Heart right ventricle (tissue), 16 donors: ENCODE data around the gene CTAGE9. TPM values are rescaled to one million over a fixed set of nuclear protein-coding genes. Genes with fewer than 3 reads are reported as not detected.

ENCODE experiments used
- ATAC-seq, 8 donors: fragments of 200-7000 bp; cut with Tn5 transposase; one replicate each; pipeline ENCODE4 v1.9.1; 2020; ENCODE audit warnings: mild to moderate bottlenecking in 8 of 8, moderate library complexity in 8 of 8, moderate number of reproducible peaks in 1 of 8
- DNase-seq, 2 donors: peaks; one replicate each; pipeline ENCODE4 v3.0.0-alpha.2; 2020
- H3K27ac ChIP-seq, 10 donors: fragments of 200-600 bp; sonication (generic) in 2 of 10; one replicate each; pipeline versions ENCODE4 v1.5.0 to v1.8.0; 2020 to 2022; ENCODE audit warnings: mild to moderate bottlenecking in 3 of 10
- H3K27me3 ChIP-seq, 7 donors: fragments of 200-600 bp; one replicate each; pipeline ENCODE4 v1.8.0; 2021 to 2022; ENCODE audit warnings: mild to moderate bottlenecking in 2 of 7
- H3K36me3 ChIP-seq, 9 donors: fragments of 200-600 bp; sonication (generic) in 1 of 9; one replicate each; pipeline versions ENCODE4 v1.5.0 to v1.8.0; 2020 to 2022; ENCODE audit warnings: mild to moderate bottlenecking in 2 of 9
- H3K4me1 ChIP-seq, 9 donors: fragments of 200-600 bp; sonication (generic) in 1 of 9; one replicate each; pipeline versions ENCODE4 v1.5.0 to v1.8.0; 2020 to 2022; ENCODE audit warnings: mild to moderate bottlenecking in 4 of 9
- H3K4me3 ChIP-seq, 10 donors: fragments of 200-600 bp; sonication (generic) in 2 of 10; one replicate each; pipeline versions ENCODE4 v1.5.0 to v1.8.0; 2020 to 2022; ENCODE audit warnings: mild to moderate bottlenecking in 7 of 10, moderate library complexity in 2 of 10
- H3K9me3 ChIP-seq, 11 donors: fragments of 200-600 bp in 10 of 11; sonication (generic) in 2 of 11; one replicate each; pipeline versions ENCODE4 v1.5.0 to v1.8.0; 2013 to 2022; ENCODE audit warnings: mild to moderate bottlenecking in 2 of 11, control low read depth in 1 of 11, moderate library complexity in 1 of 11
- WGBS, 2 donors: extraction: QIAGEN DNeasy Blood & Tissue Kit; methylation state at CpG; one replicate each; pipeline ENCODE4 v1.1.7; 2013; ENCODE audit warnings: inconsistent platforms in 1 of 2; 5-methylcytosine and 5-hydroxymethylcytosine counted together
- intact Hi-C, 10 donors: fragments of 100-400 bp; cut with DNase I; formaldehyde crosslinking; loops; one replicate each; pipeline versions ENCODE4 v1.11.1 to v1.14.2; 2022
- polyA plus RNA-seq, 2 donors: library from polyadenylated mRNA; stranded (reverse); fragments of 200-250 nt; gene quantifications; one replicate each; pipeline ENCODE4 v1.2.3, GENCODE V29; 2013
- total RNA-seq, 10 donors: library from RNA; stranded (reverse); fragmentation: NEBNext Ultra II Directional in 3 of 10; extraction: Animal tissue kit (Norgen Biotek cat#: 25700) in 3 of 10; gene quantifications; one replicate each; pipeline versions ENCODE4 v1.2.1 to v1.2.4, GENCODE V29; 2021 to 2023
- TF ChIP-seq, protein P1 (sequence below), 9 donors: fragments of 200-600 bp; sonication (generic) in 2 of 9; IDR thresholded peaks; one replicate each; pipeline versions ENCODE4 v1.5.0 to v1.8.0; 2021 to 2022; ENCODE audit warnings: antibody characterized with exemption in 9 of 9, mild to moderate bottlenecking in 5 of 9, moderate library complexity in 1 of 9
- donor health status: Arrhythmogenic right ventricular cardiomyopathy.
- donor health status: ischemic (EF 13 %, LVEDD 7.1; RV severe dilation, severe dysfunction).
- donor health status: healthy with polysubstance abuse.
- donor health status: DM: no; HTN: yes; CAD: no.
- donor health status: DM: no; HTN: no; CAD: no.
- donor health status: ischemic (EF 25% LVEDD 6.9; RV normal size, moderate dysfunction).
- donor health status: ischemic (EF 25% LVEDD 5.7; RV mildly dilated, moderate dysfunction).
- donor health status: healthy.
- donor health status: DM: yes; HTN: yes; CAD: no.
- donor health status: Ischemic cardiomyopathy.
- donor health status: ischemic (EF 35%, LVEDD 5.7; RV mildly dilated, moderate dysfunction).
- donor health status: nonischemic (EF 11% LVEDD 7.7; RV severe dilation, severe dysfunction).
- donor health status: DM: yes; HTN: yes; CAD: no.
- donor health status: PGD.
- donor health status: ischemic (EF 29% LVEDD 5.4; RV normal size, mild dysfunction).
- donor health status: nonischemic (EF 23%, LVEDD 6.1; RV moderate dilation, normal function).

CTAGE9 gene
- total and polyA plus RNA-seq, 12 donors = not detected

DNA sequence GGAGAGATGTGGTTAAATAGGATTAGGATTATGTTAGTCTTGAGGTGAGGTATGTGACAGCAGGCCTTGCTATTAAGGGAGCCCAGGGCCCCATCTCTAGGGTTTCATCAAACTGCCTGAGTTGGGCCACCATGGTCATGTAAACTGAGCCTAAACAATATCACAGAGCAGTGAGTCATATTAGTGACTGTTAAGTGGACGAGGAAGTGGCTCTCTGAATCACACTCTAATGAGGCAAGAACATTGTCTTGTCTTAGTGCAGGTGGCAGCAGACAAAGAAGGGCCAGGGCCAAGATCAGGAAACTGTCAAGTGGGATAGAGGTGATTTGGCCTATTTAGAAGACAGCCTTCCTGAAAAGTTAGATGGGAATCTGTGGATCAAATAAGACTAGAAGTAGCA lies 50.6 kb downstream of the CTAGE9 start:
- 52 to 58% methylated on average over 1 of the region's 1 CpG for WGBS, 2 donors
- ATAC-seq = no peak
- intact Hi-C loops = no loop called here

More for the DNA sequence above, 50.6 kb downstream of the CTAGE9 start:
- Histone ChIP-seq H3K4me3 (no peak overlapping the region), H3K9me3 (peaks cover 0 to 5% (median 0%) of the 10 kb centered on the region in 11 donors), H3K36me3 (no peaks in the 10 kb centered on the region), H3K27me3 (no peaks in the 10 kb centered on the region), H3K27ac (no peak overlapping the region), H3K4me1 (no peaks in the 10 kb centered on the region)
- TF ChIP-seq, protein P1, sequence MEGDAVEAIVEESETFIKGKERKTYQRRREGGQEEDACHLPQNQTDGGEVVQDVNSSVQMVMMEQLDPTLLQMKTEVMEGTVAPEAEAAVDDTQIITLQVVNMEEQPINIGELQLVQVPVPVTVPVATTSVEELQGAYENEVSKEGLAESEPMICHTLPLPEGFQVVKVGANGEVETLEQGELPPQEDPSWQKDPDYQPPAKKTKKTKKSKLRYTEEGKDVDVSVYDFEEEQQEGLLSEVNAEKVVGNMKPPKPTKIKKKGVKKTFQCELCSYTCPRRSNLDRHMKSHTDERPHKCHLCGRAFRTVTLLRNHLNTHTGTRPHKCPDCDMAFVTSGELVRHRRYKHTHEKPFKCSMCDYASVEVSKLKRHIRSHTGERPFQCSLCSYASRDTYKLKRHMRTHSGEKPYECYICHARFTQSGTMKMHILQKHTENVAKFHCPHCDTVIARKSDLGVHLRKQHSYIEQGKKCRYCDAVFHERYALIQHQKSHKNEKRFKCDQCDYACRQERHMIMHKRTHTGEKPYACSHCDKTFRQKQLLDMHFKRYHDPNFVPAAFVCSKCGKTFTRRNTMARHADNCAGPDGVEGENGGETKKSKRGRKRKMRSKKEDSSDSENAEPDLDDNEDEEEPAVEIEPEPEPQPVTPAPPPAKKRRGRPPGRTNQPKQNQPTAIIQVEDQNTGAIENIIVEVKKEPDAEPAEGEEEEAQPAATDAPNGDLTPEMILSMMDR (IDR thresholded peaks at IDR 0.05) = no peak
- no peak for DNase-seq

Other genes starting within 250 kb of the CTAGE9 start
- 1 to 10 TPM in 1 of 10 donors, under 1 TPM in 4, not detected in 5; 0.27 to 1.2 (median 0.83) TPM for gene ARG1, start 137.8 kb downstream of the CTAGE9 start, total RNA-seq
- gene ARG1, start 137.8 kb downstream of the CTAGE9 start, polyA plus RNA-seq = under 1 TPM; 0.10 to 0.51 TPM
- gene MED23, start 82.8 kb downstream of the CTAGE9 start, total RNA-seq = 10 to 100 TPM in 9 of 10 donors, 1 to 10 TPM in 1; 9.8 to 14.1 (median 11.5) TPM
- 10 to 100 TPM in 1 of 2 donors, 1 to 10 TPM in 1; 4.6 to 18.4 TPM for gene MED23, start 82.8 kb downstream of the CTAGE9 start, polyA plus RNA-seq
- gene ENPP3, start 73.7 kb downstream of the CTAGE9 start, total RNA-seq = under 1 TPM in 7 of 10 donors, not detected in 3; 0.07 to 0.33 (median 0.15) TPM
- under 1 TPM; 0.09 to 0.22 TPM for gene ENPP3, start 73.7 kb downstream of the CTAGE9 start, polyA plus RNA-seq
- gene OR2A4, start 9.6 kb downstream of the CTAGE9 start, total RNA-seq = not detected
- gene OR2A4, start 9.6 kb downstream of the CTAGE9 start, polyA plus RNA-seq = not detected
- 1 to 10 TPM; 1.1 to 3.2 (median 2.1) TPM for gene ENPP1, start 97.0 kb upstream of the CTAGE9 start, total RNA-seq
- gene ENPP1, start 97.0 kb upstream of the CTAGE9 start, polyA plus RNA-seq = 1 to 10 TPM in 1 of 2 donors, under 1 TPM in 1; 0.45 to 2.3 TPM
- gene CCN2, start 240.4 kb upstream of the CTAGE9 start, total RNA-seq = 10 to 100 TPM in 9 of 10 donors, 1 to 10 TPM in 1; 6.1 to 60.5 (median 40.7) TPM
- 10 to 100 TPM in 1 of 2 donors, 1 to 10 TPM in 1; 6.5 to 71.3 TPM for gene CCN2, start 240.4 kb upstream of the CTAGE9 start, polyA plus RNA-seq